Osteocyte (in vitro differentiated cells): ENCODE data around the gene DCTD. TPM values are rescaled to one million over a fixed set of nuclear protein-coding genes. Genes with fewer than 3 reads are reported as not detected.
A peak's percentile ranks its signal among the peaks of the same experiment; 100 is the strongest.

Source experiments
- DNase-seq: peaks from one replicate; pipeline ENCODE4 v3.0.0; 2021; ENCODE audit warnings: mixed read lengths; ENCODE audit not compliant: unreplicated experiment; ENCODE audit errors: extremely low spot score
- H3K27ac Mint-ChIP-seq: one replicate; pipeline ENCODE4 v1.8.0; 2021; ENCODE audit warnings: mild to moderate bottlenecking, mixed read lengths; ENCODE audit not compliant: unreplicated experiment
- H3K27me3 Mint-ChIP-seq: one replicate; pipeline ENCODE4 v1.8.0; 2021; ENCODE audit warnings: mixed read lengths; ENCODE audit not compliant: unreplicated experiment
- H3K36me3 Mint-ChIP-seq: one replicate; pipeline ENCODE4 v1.8.0; 2021; ENCODE audit warnings: mixed read lengths; ENCODE audit not compliant: unreplicated experiment
- H3K4me1 Mint-ChIP-seq: one replicate; pipeline ENCODE4 v1.8.0; 2021; ENCODE audit warnings: mixed read lengths; ENCODE audit not compliant: unreplicated experiment
- H3K4me3 Mint-ChIP-seq: one replicate; pipeline ENCODE4 v1.8.0; 2021; ENCODE audit warnings: mild to moderate bottlenecking, moderate library complexity, mixed read lengths; ENCODE audit not compliant: unreplicated experiment
- H3K9me3 Mint-ChIP-seq: one replicate; pipeline ENCODE4 v1.8.0; 2021; ENCODE audit warnings: mixed read lengths; ENCODE audit not compliant: unreplicated experiment
- CTCF ChIP-seq: fragments of 200-600 bp; sonication (generic); IDR thresholded peaks from 2 replicates; pipeline ENCODE4 v1.5.0; 2021; ENCODE audit warnings: antibody characterized with exemption, mild to moderate bottlenecking, moderate library complexity
- total RNA-seq: library from RNA; stranded (reverse); gene quantifications from 2 replicates; pipeline ENCODE4 v1.2.1, GENCODE V29; 2021

Gene DCTD
- total RNA-seq, 1 donor from 2014 or later: 126 TPM

DNA sequence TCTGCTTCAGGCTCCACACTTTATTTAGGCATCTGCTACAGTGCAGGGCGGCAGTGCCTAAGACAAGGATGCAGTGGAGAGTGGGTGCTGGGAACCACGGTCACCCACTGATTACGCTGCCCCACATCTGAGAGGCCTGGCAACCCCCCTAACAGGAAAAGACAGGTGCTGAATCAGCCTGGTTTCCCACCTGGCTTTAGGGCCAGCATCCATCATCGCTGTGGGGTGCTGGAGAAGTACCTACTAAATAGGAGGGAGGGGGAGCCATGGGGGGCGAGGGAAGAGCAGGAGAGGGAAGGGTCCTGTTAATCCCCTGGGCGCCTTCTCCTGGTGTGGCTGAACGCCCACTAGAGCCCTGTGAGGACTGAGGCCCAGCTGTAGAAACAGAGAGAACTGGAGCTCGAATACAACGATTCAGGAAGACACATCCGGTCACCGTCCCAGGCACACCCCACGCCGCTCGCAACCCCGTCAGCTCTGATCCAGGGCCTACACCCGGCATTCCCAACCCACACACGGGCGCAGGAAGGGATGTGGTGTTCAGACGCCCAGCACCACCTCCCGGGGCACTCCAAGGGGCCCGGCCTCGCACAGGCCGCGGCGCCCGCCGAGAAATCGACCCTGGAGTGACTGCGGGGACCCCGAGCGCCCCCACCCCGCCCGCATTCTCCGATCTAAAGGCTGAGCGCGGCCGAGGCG, 554 bp downstream of the DCTD start:
- Mint-ChIP-seq H3K9me3 (no peaks in the 10 kb centered on the region), H3K27ac (peak overlapping the region; percentile 91), H3K4me3 (peak overlapping the region; percentile 81), H3K4me1 (peaks cover 33% of the 10 kb centered on the region), H3K27me3 (peaks cover 3% of the 10 kb centered on the region), H3K36me3 (peaks cover 18% of the 10 kb centered on the region)
- DNase-seq: no peak
- TF ChIP-seq CTCF: no peak

DNA sequence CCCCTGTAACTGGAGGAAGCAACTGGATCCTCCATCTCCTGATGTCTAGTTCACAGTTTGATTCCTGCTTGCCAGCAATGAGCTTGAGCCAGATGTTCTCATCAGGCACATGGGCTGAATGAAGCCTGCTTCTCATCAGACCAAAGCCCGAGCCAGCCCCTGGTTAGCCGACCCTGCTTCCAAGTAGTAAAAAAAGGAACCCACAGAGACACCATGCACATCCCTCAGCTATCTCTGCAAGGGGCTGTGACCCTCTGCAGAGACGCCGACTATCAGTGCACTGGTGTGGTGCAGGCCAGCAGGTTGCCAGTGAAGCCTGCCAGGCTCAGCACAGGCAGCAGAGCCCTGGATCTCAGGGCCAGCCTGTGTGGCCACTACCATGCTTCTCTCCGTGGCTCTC, 2.8 kb downstream of the DCTD start:
- H3K9me3 Mint-ChIP-seq: no peaks in the 10 kb centered on the region
- peaks cover 31% of the 10 kb centered on the region for H3K36me3 Mint-ChIP-seq
- H3K27me3 Mint-ChIP-seq: no peaks in the 10 kb centered on the region
- TF ChIP-seq CTCF: no peak
- no peak overlapping the region for H3K4me3 Mint-ChIP-seq
- H3K27ac Mint-ChIP-seq: no peak overlapping the region
- peaks cover 33% of the 10 kb centered on the region for H3K4me1 Mint-ChIP-seq
- no peak for DNase-seq

- H3K36me3 Mint-ChIP-seq: peaks cover 32% of the 10 kb centered on the region
- H3K27me3 Mint-ChIP-seq: no peaks in the 10 kb centered on the region
- no peak for DNase-seq
- no peak for TF ChIP-seq CTCF
- peaks cover 33% of the 10 kb centered on the region for H3K4me1 Mint-ChIP-seq
- no peak overlapping the region for H3K4me3 Mint-ChIP-seq
- H3K27ac Mint-ChIP-seq: peak overlapping the region; percentile 50
- no peaks in the 10 kb centered on the region for H3K9me3 Mint-ChIP-seq
Measured at GRCh38 chr4:182913621-182914020, 3.6 kb downstream of the DCTD start.

DNA sequence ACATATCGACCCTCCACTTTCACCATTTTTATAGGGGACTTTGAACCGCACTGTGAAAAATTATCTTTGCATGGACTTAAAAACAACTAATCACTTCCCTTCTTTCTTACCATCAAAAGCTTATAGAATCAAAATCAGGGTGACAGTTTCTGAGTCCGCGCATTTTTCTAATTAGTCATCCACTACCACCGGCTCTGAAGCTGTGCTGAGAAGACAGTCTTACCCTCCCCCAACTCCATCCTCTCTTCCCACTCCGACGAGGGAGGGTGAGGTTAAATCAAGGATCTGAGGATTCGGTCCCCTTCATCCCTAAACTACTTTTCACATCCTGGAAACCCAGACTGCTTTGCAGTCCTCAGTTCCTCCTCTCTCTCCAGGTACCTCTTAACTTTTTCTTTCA, 4.2 kb downstream of the DCTD start:
- DNase-seq: no peak
- Mint-ChIP-seq H3K4me1 (peaks cover 32% of the 10 kb centered on the region), H3K36me3 (peaks cover 33% of the 10 kb centered on the region), H3K4me3 (no peak overlapping the region), H3K9me3 (no peaks in the 10 kb centered on the region), H3K27ac (peak overlapping the region; percentile 50), H3K27me3 (no peaks in the 10 kb centered on the region)
- TF ChIP-seq CTCF: no peak

- DNase-seq: no peak
- no peaks in the 10 kb centered on the region for H3K27me3 Mint-ChIP-seq
- no peak overlapping the region for H3K27ac Mint-ChIP-seq
- no peak for TF ChIP-seq CTCF
- peaks cover 6% of the 10 kb centered on the region for H3K4me1 Mint-ChIP-seq
- H3K4me3 Mint-ChIP-seq: no peak overlapping the region
- peaks cover 59% of the 10 kb centered on the region for H3K36me3 Mint-ChIP-seq
- H3K9me3 Mint-ChIP-seq: no peaks in the 10 kb centered on the region
Measured at GRCh38 chr4:182908124-182908523, 9.1 kb downstream of the DCTD start.
